Ascending aorta (tissue), 2 donors: ENCODE data around the gene CENPS. TPM values are rescaled to one million over a fixed set of nuclear protein-coding genes. Genes with fewer than 3 reads are reported as not detected.
A peak's percentile ranks its signal among the peaks of the same experiment; 100 is the strongest.

Source experiments
- DNase-seq, 2 donors: peaks; one replicate each; pipeline ENCODE4 v3.0.0-alpha.2; 2019; ENCODE audit warnings: low spot score in 2 of 2
- H3K27ac ChIP-seq, 2 donors: fragments of 200-600 bp; sonication (generic); one replicate each; pipeline ENCODE4 v1.5.1; 2016 to 2017; ENCODE audit warnings: mild to moderate bottlenecking in 1 of 2
- H3K27me3 ChIP-seq: fragments of 200-600 bp; sonication (generic); one replicate; pipeline ENCODE4 v1.5.1; 2017
- H3K36me3 ChIP-seq, 2 donors: fragments of 200-600 bp; sonication (generic); one replicate each; pipeline ENCODE4 v1.5.1; 2016
- H3K4me1 ChIP-seq, 2 donors: fragments of 200-600 bp; sonication (generic); one replicate each; pipeline ENCODE4 v1.5.1; 2016 to 2017; ENCODE audit warnings: mild to moderate bottlenecking in 1 of 2
- H3K4me3 ChIP-seq, 2 donors: fragments of 200-600 bp; sonication (generic); one replicate each; pipeline ENCODE4 v1.5.1; 2016 to 2017; ENCODE audit warnings: mild to moderate bottlenecking in 1 of 2
- H3K9me3 ChIP-seq, 2 donors: fragments of 200-600 bp; sonication (generic); one replicate each; pipeline ENCODE4 v1.5.1; 2016
- CTCF ChIP-seq, 3 experiments: fragments of 200-600 bp in 2 of 3; fragments of 450-650 bp in 1 of 3; sonication (generic) in 2 of 3; IDR thresholded peaks; one replicate each; pipeline ENCODE4 v1.5.1; 2016 to 2019; ENCODE audit warnings: antibody characterized with exemption in 3 of 3, mild to moderate bottlenecking in 1 of 3, moderate library complexity in 1 of 3
- intact Hi-C: fragments of 100-400 bp; cut with DNase I; formaldehyde crosslinking; loops from one replicate; pipeline ENCODE4 v1.15.1; 2023
- total RNA-seq: library from RNA; depleted of rRNA; stranded (reverse); fragments of >200 nt; gene quantifications from one replicate; pipeline ENCODE4 v1.1.0, GENCODE V29; 2016

The CENPS gene
- total RNA-seq, 1 donor from 2014 or later: not detected

GRCh38 chr1:10398734-10399443 is 31.3 kb upstream of the CENPS start, which contains the start of gene PGD:
PGD (plus strand) TSS chr1:10399064; CDS start chr1:10399118, 54 bp downstream.
- Histone ChIP-seq H3K4me3 (peak within 1 kb of the TSS; percentile 84 to 97), H3K36me3 (peaks cover 15 to 19% of the 10 kb centered on the region in 2 donors), H3K4me1 (peaks cover 0 to 17% of the 10 kb centered on the region in 2 donors), H3K27ac (peak within 1 kb of the TSS; percentile 87 to 90), H3K9me3 (no peaks in the 10 kb centered on the region), H3K27me3 (no peaks in the 10 kb centered on the region)
- DNase-seq: peak; percentile 96 to 99
- no peak for TF ChIP-seq CTCF (IDR thresholded peaks at IDR 0.05)
- intact Hi-C loops: loop anchor here (1.0 to 2.0 kb wide), 4 partner anchors 11 to 76 kb away; partner anchors contain the start of genes CENPS and PEX14

- DNase-seq: no peak
- Histone ChIP-seq H3K4me1 (peaks cover 0 to 17% of the 10 kb centered on the region in 2 donors), H3K9me3 (no peaks in the 10 kb centered on the region), H3K4me3 (peak overlapping the region; percentile 84 to 97), H3K27me3 (no peaks in the 10 kb centered on the region), H3K27ac (peak overlapping the region; percentile 87 to 90), H3K36me3 (peaks cover 21 to 25% of the 10 kb centered on the region in 2 donors)
- no peak for TF ChIP-seq CTCF (IDR thresholded peaks at IDR 0.05)
- intact Hi-C loops: loop anchor here (1.0 to 2.0 kb wide), 2 partner anchors 31 to 75 kb away; partner anchors contain the start of genes CENPS and PEX14
Observed at GRCh38 chr1:10399444-10399941, 30.7 kb upstream of the CENPS start.

- Histone ChIP-seq H3K4me3 (peak overlapping the region; percentile 84 to 97), H3K36me3 (peaks cover 26 to 30% of the 10 kb centered on the region in 2 donors), H3K9me3 (no peaks in the 10 kb centered on the region), H3K4me1 (peaks cover 0 to 17% of the 10 kb centered on the region in 2 donors), H3K27me3 (no peaks in the 10 kb centered on the region), H3K27ac (peak overlapping the region in 1 of 2 donors; percentile 2)
- no peak for DNase-seq
- intact Hi-C loops: no loop called here
- no peak for TF ChIP-seq CTCF (IDR thresholded peaks at IDR 0.05)
Observed at GRCh38 chr1:10400013-10400412, 30.2 kb upstream of the CENPS start.

- Histone ChIP-seq H3K27ac (no peak overlapping the region), H3K9me3 (no peaks in the 10 kb centered on the region), H3K4me3 (no peak overlapping the region), H3K36me3 (peaks cover 38 to 43% of the 10 kb centered on the region in 2 donors), H3K27me3 (no peaks in the 10 kb centered on the region), H3K4me1 (peaks cover 0 to 17% of the 10 kb centered on the region in 2 donors)
- DNase-seq: no peak
- TF ChIP-seq CTCF (IDR thresholded peaks at IDR 0.05): no peak
- intact Hi-C loops: no loop called here
Observed at GRCh38 chr1:10401281-10401680, 29.0 kb upstream of the CENPS start.

GRCh38 chr1:10402729-10403274 is 27.4 kb upstream of the CENPS start:
- Histone ChIP-seq H3K27me3 (no peaks in the 10 kb centered on the region), H3K9me3 (no peaks in the 10 kb centered on the region), H3K4me1 (peaks cover 0 to 17% of the 10 kb centered on the region in 2 donors), H3K4me3 (no peak overlapping the region), H3K27ac (no peak overlapping the region), H3K36me3 (peaks cover 47 to 57% of the 10 kb centered on the region in 2 donors)
- DNase-seq: no peak
- intact Hi-C loops: no loop called here
- no peak for TF ChIP-seq CTCF (IDR thresholded peaks at IDR 0.05)
